Keratinocyte (primary cell): ENCODE data around the gene PAPPA. TPM values are rescaled to one million over a fixed set of nuclear protein-coding genes. Genes with fewer than 3 reads are reported as not detected.

Source experiments
- DNase-seq: peaks from one replicate; pipeline ENCODE4 v3.0.0-alpha.2; 2011; ENCODE audit warnings: low read depth, missing footprints, low spot score
- FAIRE-seq: peaks from 2 replicates; lab custom pipeline; 2011; peaks lifted over from hg19 to GRCh38; lab: Jason Lieb, UNC
- H2AFZ ChIP-seq: 2 replicates; pipeline ENCODE4 v1.6.0; 2012; ENCODE audit warnings: low read length, control low read depth, inconsistent platforms; ENCODE audit not compliant: control insufficient read depth
- H3K27ac ChIP-seq: 2 replicates; pipeline ENCODE4 v1.5.1; 2011; ENCODE audit warnings: low read length; ENCODE audit not compliant: control insufficient read depth, insufficient read depth
- H3K27me3 ChIP-seq: 3 replicates; pipeline ENCODE4 v1.6.0; 2011; ENCODE audit warnings: low read length; ENCODE audit not compliant: control insufficient read depth, insufficient read depth; ENCODE audit errors: extremely low read depth
- H3K36me3 ChIP-seq, 2 experiments: 2 replicates in 1 of 2; 3 replicates in 1 of 2; pipeline ENCODE4 v1.5.1; 2011; ENCODE audit warnings: low read length in 2 of 2, mild to moderate bottlenecking in 1 of 2; ENCODE audit not compliant: control insufficient read depth in 2 of 2, insufficient read depth in 2 of 2; ENCODE audit errors: extremely low read depth in 1 of 2
- H3K4me1 ChIP-seq: 3 replicates; pipeline ENCODE4 v1.5.1; 2011; ENCODE audit warnings: low read length; ENCODE audit not compliant: control insufficient read depth, insufficient read depth; ENCODE audit errors: extremely low read depth
- H3K4me2 ChIP-seq: 3 replicates; pipeline ENCODE4 v1.6.0; 2011; ENCODE audit warnings: low read depth, low read length; ENCODE audit not compliant: control insufficient read depth, insufficient read depth; ENCODE audit errors: extremely low read depth
- H3K4me3 ChIP-seq, 3 experiments: fragments of 200-600 bp in 1 of 3; sonication (generic) in 1 of 3; 2 replicates in 2 of 3; 3 replicates in 1 of 3; pipeline ENCODE4 v1.5.1; 2011 to 2016; ENCODE audit warnings: low read length in 3 of 3, mild to moderate bottlenecking in 3 of 3, control low read depth in 2 of 3, inconsistent platforms in 1 of 3, low read depth in 1 of 3, mixed read lengths in 1 of 3, mixed run types in 1 of 3, moderate library complexity in 1 of 3; ENCODE audit not compliant: control insufficient read depth in 2 of 3, insufficient read depth in 2 of 3; ENCODE audit errors: extremely low read depth in 1 of 3
- H3K79me2 ChIP-seq: 2 replicates; pipeline ENCODE4 v1.6.0; 2012; ENCODE audit warnings: low read length; ENCODE audit not compliant: control insufficient read depth, insufficient read depth
- H3K9ac ChIP-seq: 3 replicates; pipeline ENCODE4 v1.6.0; 2011; ENCODE audit warnings: low read length; ENCODE audit not compliant: control insufficient read depth, insufficient read depth; ENCODE audit errors: extremely low read depth
- H3K9me1 ChIP-seq: 3 replicates; pipeline ENCODE4 v1.6.0; 2011; ENCODE audit warnings: low read length; ENCODE audit not compliant: control insufficient read depth, insufficient read depth; ENCODE audit errors: extremely low read depth
- H3K9me3 ChIP-seq: 2 replicates; pipeline ENCODE4 v1.5.1; 2012; ENCODE audit warnings: low read depth, low read length; ENCODE audit not compliant: control insufficient read depth
- H4K20me1 ChIP-seq: 3 replicates; pipeline ENCODE4 v1.6.0; 2011; ENCODE audit warnings: low read length; ENCODE audit not compliant: control insufficient read depth, insufficient read depth; ENCODE audit errors: extremely low read depth
- CTCF ChIP-seq, 3 experiments: IDR thresholded peaks in 1 of 3; conservative IDR thresholded peaks in 1 of 3; optimal IDR thresholded peaks in 1 of 3; 2 replicates in 2 of 3; 3 replicates in 1 of 3; pipeline versions ENCODE3 to v1.5.1; 2011; ENCODE audit warnings: low read length in 3 of 3, mild to moderate bottlenecking in 3 of 3, moderate library complexity in 2 of 3, control low read depth in 1 of 3, inconsistent platforms in 1 of 3; ENCODE audit not compliant: insufficient read depth in 2 of 3; ENCODE audit errors: extremely low read depth in 1 of 3
- EZH2 ChIP-seq: IDR thresholded peaks from one replicate; pipeline ENCODE4 v1.6.1; 2012; ENCODE audit warnings: inconsistent platforms, mild to moderate bottlenecking, low read length, moderate library complexity
- dilution Hi-C: fragments of 300-500 bp; cut with MboI; formaldehyde crosslinking; loops from one replicate; pipeline ENCODE4 v1.7.0; 2020; ENCODE audit warnings: low sequenced_read_pairs; ENCODE audit not compliant: extremely low pct_ligation_motif_present
- polyA plus RNA-seq, 5 experiments: library from polyadenylated mRNA; depleted of rRNA in 3 of 5; stranded (reverse) in 3 of 5; stranded (forward) in 1 of 5; unstranded in 1 of 5; fragments of >200 nt; gene quantifications; 1 replicate in 1 of 5; 2 replicates in 3 of 5; 3 replicates in 1 of 5; pipeline versions ENCODE4 v1.2.1 to v1.2.3, GENCODE V29; 2011 to 2012; ENCODE audit warnings: missing spikeins in 2 of 5, low read depth in 1 of 5, low replicate concordance in 1 of 5

PAPPA gene
- polyA plus RNA-seq, 1 donor (not counting 4 experiments of a cell fraction or from before 2014, with no cell fraction given): 0.77 TPM

- Histone ChIP-seq H3K4me3 (no peak overlapping the region), H3K79me2 (no peaks in the 10 kb centered on the region), H3K27ac (no peak overlapping the region), H3K27me3 (no peaks in the 10 kb centered on the region), H4K20me1 (no peaks in the 10 kb centered on the region), H3K36me3 (no peaks in the 10 kb centered on the region), H2AFZ (peak overlapping the region; percentile 66), H3K9me3 (no peaks in the 10 kb centered on the region), H3K4me1 (no peaks in the 10 kb centered on the region), H3K4me2 (no peak overlapping the region), H3K9me1 (no peaks in the 10 kb centered on the region), H3K9ac (no peak overlapping the region)
- DNase-seq (no peak), FAIRE-seq (no peak)
- TF ChIP-seq CTCF (optimal IDR thresholded peaks at IDR 0.05 in 1 of 3, IDR thresholded peaks at IDR 0.05 in 1 of 3, conservative IDR thresholded peaks at IDR 0.05 in 1 of 3; ENCODE audit: extremely low read depth in 1 of 3, insufficient read depth in 2 of 3, low read length in 3 of 3): no peak
- no peak for TF ChIP-seq EZH2
- dilution Hi-C loops: no loop called here
These were observed 18.6 kb upstream of the PAPPA start for GRCh38 chr9:116134975-116135374.

- Histone ChIP-seq H3K36me3 (no peaks in the 10 kb centered on the region), H3K27me3 (no peaks in the 10 kb centered on the region), H3K27ac (no peak overlapping the region), H3K4me3 (no peak overlapping the region), H4K20me1 (no peaks in the 10 kb centered on the region), H3K9me3 (no peaks in the 10 kb centered on the region), H3K4me1 (no peaks in the 10 kb centered on the region), H3K9ac (no peak overlapping the region), H2AFZ (no peak overlapping the region), H3K9me1 (no peaks in the 10 kb centered on the region), H3K79me2 (no peaks in the 10 kb centered on the region), H3K4me2 (no peak overlapping the region)
- no peak for TF ChIP-seq EZH2
- TF ChIP-seq CTCF (optimal IDR thresholded peaks at IDR 0.05 in 1 of 3, IDR thresholded peaks at IDR 0.05 in 1 of 3, conservative IDR thresholded peaks at IDR 0.05 in 1 of 3; ENCODE audit: extremely low read depth in 1 of 3, insufficient read depth in 2 of 3, low read length in 3 of 3): no peak
- FAIRE-seq: no peak
- dilution Hi-C loops: no loop called here
- DNase-seq: no peak
These were observed 16.6 kb upstream of the PAPPA start for GRCh38 chr9:116137010-116137409.
